Right hindlimb (tissue), 1 donor: ENCODE data around the gene LRRC45.
"Not testable (repeated sequence)": the region's sequence is repeated elsewhere in the genome, so short reads cannot be mapped to it uniquely, and the experiment has no call there.

Source experiments
- DNase-seq: peaks from one replicate; pipeline ENCODE4 v3.0.0-alpha.2; 2018

LRRC45 gene

DNA sequence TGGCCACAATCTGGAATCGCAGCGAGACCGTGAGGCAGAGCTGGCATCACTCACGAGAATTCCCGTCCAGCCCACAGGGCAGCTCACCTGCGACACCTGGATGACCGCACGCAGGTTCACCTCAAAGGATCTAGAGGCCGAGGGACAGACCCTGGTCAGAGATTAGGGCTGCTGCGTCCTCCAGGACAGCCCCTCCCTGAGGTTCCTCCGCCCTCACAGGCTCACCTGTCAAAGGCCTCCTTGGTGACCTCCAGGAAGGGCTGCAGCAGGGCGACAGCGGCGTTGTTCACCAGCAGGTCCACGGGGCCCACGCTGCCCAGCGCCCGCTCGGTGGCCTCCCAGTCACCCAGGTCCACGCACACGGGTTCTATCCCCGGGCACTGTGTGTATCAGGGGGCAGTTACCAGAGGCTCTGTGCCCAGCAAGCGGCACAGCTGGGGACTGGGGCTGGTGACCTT is 13.6 kb downstream of the LRRC45 start:
- no peak for DNase-seq

DNA sequence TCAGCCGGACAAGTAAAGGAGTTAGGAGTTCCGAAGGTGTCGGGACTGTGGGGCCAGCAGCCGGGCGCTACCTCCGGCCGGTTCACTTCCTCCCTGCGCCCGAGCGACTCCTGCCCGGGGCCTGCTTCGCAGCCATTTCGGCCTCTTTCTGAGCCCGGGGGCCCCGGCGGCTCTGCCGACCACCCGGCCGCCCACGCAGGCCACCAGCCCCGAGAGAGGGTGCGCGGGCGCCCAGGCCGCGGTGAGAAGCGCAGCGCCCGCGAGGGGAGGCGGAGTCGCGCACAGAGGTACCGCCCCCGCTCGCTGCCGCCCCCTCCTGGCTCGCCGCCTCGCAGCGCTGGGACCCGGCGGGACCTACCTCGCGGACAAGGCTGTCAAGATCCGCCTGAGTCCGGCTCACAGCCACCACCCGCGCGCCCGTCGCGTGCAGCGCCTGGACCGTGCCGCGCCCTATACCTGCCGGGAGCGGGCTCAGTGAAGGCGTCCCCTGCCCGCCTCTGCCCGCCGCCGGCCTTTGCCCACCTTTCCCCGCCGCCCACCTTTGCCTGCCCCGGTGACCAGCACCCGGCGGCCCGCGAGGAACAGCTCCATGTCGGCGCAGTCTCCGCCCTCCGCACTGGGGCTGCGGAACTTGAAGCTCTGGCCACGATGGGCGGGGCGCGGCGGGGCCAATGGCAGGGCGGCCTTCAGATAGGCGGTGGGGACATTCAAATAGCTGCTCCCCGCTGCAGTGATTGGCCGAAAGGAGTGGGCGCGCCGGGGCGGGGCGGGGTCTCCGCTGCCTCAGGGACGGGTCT is 14.2 kb downstream of the LRRC45 start, which contains the start of gene DCXR:
Gene DCXR, minus strand, starts transcription at position 606 of the 797 bp plus-strand sequence. Its CDS starts 15 bp downstream, at position 591.
- peak; percentile 98 for DNase-seq

DNA sequence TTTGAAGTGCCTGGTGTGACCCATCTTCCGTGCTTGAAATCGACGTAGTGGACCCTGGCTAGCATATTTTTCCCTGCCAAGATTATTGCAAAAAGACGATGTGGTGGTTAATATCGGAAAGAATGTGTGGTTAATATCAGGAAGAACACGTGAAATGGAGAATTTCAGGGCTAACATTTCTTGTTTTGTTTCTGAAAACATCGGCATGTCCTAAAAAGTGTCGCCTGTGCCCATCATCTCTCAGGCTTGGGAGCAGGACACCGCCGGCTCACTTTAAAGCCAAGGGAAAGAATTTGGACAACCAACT is 14.7 kb downstream of the LRRC45 start:
- no peak for DNase-seq

DNA sequence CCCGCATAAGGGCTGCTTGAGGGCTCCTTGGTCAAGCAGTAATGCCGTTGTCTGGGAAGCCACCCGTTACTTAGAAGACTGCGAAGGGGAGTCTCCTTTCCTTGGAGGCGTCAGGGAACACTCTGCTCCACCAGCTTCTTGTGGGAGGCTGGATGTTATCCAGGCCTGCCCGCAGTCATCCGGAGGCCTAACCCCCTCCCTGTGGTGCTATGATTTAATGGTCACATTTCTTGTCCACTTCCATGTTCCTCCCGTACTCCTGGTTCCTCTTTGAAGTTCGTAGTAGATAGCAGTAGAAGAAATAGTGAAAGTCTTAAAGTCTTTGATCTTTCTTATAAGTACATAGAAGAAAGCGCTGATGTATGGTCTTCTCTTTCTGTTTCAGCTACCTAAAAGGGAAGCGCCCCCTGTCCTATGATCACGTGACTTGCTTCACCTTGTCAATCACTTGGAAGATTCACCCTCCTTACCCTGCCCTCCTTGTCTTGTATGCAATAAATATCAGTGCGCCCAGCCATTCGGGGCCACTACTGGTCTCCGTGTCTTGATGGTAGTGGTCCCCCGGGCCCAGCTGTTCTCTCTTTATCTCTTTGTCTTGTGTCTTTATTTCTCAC is 15.8 kb downstream of the LRRC45 start:
- not testable (repeated sequence) for DNase-seq

DNA sequence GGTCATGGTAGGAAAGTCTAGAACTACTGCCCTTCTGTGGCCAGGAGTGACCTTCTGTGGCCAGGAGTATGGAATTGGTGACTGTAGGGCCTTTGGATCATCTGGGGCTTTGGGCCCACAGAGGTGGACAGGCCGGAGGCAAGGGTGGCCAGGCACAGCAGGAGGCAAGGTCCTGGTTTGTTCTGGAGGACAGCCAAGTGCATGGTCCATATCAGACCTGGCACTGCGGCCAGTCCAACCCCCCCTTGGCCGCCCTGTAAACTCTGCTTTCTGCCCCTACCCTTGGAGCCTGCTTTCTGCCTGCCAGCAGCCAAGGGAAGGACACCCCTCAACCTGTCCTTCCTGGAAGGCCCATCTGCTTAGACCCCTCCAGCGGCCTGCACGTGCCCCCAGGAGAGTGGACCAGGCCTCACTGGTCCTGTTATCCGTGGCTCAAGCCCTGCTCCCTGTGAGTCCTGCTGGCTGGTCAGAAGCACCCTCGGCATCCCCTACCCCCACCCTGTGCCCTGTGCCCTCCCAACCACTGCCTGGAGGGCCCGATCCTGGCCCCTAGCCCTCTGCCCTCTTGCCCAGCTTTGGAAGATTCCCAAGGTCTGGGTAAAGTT is 16.7 kb downstream of the LRRC45 start:
- DNase-seq = no peak

DNA sequence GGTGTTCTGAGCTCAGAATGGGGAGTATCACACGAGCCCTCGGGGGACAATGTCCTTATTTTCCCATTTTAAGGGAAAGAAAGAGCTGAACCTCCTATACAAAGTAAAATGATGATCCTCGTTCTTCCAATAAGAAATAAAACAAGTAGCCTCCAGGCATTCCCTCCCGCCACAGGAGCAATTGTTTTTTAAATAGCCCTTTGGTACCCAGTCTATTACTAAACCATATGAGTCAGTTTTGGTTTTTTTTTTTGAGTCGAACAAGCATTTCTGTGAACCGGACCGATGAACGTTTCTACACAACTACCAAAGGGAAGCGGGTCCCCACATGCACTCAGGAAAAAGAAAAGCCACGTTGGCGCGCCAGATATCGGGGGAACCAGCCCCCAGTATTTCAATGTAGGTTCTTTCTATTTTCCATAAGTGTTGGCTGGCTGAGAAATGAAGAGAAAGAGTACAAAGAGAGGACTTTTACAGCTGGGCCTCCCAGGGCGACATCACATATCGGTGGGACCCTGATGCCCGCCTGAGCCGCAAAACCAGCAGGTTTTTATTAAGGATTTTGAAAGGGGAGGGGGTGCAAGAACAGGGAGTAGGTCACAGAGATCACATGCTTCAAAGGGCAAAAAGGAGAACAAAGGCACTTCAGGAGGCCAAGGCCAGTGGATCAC is 18.2 kb downstream of the LRRC45 start:
- no peak for DNase-seq

DNA sequence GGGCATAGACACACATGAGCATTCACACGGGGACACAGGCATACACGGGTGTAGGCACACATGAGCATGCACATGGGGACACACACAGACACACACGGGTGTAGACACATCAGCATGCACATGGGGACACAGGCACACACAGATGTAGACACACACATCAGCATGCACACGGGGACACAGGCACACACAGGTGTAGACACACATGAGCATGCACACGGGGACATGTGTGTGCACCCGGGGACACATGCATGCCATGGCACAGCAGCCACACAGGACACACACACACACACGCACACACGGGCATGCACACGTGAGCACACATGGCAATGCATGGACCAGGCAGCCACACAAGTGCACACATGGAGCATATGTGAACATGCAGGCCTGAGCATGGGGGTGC is 19.5 kb downstream of the LRRC45 start:
- DNase-seq = no peak

DNA sequence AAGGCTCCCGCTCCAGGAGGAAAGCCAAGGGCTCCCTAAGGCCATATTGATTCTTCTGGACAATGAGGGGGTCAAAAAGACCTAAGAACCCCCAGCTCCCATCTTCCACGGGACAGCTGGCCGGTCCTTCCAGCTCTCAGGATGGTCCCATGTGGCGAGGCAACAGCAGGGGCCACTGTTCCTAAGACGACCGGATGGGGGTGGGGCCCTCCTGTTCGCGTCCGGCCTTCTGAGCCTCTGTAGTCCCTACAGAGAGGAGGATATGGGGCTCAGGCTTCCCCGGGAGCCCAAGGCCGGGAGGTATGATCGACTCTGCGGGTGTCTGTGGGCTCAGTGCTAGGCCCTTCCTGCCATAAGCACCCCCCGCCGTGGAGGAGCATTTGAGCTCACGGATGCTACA is 20.4 kb downstream of the LRRC45 start:
- no peak for DNase-seq

DNA sequence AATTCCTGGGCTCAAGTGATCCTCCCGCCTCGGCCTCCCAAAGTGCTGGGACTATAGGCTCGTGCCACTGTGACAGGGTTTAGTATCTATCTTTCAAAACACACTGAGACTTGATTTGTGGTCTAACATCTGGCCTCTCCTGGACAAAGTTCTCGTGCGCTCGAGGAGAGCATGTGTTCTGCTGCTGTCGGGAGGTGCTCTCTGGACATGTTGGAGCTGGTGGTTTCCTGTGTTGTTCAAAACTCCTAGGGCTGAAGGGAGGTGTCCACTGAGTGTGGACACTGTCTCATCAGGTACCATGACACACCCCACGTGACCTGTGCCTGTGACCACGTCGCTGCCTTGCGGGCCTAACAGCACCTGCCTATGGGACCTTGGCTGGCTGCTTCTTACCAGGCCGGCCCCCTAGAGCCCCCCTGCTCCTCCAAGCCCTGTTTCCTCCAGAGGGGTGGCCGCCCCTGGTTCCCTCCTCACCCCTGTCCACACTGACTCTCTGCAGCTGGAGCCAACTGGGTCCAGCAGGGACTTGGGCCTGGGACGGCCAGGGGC is 22.9 kb downstream of the LRRC45 start:
- no peak for DNase-seq

DNA sequence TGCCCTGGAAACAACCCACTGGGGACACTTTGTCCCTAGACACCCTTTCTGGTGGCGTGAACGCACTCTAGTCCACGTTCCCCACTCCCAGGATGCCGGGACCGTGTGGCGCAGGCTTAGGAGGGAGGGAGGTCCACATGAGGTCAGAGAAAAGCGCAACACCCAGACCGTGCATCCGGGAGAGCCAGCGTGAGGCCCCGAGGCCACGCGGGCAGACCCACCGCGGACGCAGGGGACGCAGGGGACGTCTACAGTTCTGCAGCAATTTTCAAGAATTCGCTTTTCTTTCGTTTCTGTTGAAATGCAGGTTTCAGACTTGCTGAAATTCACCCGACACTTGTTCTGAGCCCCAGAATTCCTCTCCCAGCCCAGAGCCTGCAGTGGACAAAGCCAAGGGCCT is 23.8 kb downstream of the LRRC45 start:
- DNase-seq = no peak

DNA sequence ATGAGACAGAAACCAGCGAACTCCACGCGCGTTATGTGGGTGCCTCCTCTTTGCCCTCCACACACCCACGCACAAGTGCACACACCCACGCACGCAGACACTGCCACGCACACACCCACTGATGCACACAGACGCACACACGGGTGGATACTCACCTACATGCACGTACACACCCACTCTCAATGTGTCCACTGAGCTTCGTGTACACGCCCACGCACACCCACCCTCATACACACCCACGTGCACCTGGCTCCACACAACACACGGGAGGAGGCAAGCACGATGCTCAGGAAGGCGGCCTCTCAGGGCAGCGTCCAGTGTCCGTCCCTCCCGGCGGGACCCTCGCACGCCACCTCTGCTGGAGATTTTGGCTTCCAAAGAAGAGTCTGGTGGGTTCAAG is 24.3 kb downstream of the LRRC45 start:
- DNase-seq = no peak

DNA sequence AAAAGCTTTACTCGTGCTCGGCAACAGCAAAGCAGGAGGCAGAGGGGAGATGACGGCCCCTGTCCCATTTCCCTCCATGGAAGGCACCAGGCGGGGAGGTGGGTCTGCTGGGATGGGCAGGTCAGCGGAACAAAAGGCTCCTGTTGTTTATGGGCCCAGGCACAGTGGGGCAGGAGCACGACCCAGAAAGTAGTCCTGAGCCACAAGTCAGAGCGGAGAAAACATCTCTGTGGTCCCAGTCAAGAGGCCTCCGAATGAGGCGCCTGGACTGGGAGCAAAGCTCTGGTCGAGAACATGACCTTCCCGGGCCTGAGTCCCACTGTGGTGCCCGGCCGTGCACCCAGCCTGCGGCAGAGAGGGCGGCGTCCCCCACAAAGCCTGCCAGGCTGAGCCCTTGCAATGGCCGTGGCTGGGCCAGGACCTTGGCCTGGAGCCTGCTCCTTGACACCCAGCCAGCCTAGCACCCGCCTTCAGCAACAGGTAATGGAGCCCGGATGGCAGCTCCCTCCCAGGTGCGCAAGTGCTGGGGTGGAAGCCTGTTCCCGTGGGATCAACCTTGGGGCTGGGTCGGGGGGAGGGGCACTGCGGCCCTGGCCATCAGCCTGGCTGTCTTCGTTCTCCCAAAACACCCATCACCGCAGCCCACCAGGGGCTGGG is 24.9 kb downstream of the LRRC45 start:
- DNase-seq = no peak

DNA sequence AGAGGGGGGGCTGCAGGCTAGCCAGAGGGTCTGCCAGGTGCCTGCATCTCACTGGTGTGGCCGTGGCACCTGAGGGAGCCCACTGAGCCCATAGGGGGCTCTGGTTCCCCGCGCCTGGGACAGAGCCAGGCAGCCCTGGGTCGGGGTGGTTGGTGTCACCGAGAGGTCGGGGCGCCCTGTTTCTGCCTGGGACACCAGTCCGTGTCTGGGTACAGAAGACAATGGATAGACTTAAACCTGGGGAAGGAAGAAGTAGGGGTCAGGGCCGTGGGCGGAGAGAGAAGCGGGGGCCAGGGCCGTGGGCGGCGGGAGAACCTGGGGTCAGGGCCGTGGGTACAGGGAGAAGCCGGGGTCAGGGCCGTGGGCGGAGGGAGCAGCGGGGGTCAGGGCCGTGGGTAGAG is 25.5 kb downstream of the LRRC45 start:
- DNase-seq = no peak

DNA sequence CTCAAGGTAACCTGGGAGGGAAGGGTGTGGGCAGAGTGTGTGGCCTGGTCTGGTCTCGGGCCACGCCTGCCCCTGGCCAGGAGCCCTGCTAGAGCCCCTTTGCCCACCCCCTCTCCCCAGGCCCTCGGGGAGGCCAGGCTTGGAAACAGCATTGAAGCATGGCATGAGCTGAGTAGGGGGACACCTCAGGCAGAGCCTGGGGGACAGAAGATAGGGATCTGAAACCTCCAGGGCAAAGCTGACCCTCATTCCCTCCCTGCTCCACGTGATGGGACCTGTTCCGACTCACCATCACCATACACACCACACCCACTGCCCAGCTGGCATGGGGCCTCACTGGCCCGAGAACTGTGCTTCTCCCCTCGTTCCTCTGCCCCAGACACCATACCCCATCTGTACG is 26.0 kb downstream of the LRRC45 start:
- no peak for DNase-seq

DNA sequence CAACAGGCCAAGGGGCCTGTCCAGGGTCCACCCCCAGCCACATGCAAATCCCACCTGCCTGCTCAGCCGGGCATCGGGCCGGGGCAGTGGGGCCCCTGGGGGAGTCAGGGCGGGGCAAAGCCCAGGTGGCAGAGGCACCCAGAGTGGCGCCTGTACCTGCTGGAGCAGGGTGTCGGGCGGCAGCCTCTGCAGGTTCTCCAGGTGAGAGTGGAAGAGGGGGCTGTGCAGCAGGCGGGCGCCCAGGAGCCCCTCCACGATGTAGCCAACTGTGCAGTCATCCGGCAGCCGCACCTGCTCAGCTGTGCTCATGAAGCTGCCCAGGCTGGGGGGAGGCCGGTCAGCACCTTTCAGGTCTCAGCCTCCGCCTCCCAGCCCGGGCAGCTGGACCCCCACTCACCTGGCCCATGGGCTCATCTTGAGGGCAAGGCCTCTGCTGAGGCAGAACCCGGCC is 26.4 kb downstream of the LRRC45 start:
- no peak for DNase-seq

DNA sequence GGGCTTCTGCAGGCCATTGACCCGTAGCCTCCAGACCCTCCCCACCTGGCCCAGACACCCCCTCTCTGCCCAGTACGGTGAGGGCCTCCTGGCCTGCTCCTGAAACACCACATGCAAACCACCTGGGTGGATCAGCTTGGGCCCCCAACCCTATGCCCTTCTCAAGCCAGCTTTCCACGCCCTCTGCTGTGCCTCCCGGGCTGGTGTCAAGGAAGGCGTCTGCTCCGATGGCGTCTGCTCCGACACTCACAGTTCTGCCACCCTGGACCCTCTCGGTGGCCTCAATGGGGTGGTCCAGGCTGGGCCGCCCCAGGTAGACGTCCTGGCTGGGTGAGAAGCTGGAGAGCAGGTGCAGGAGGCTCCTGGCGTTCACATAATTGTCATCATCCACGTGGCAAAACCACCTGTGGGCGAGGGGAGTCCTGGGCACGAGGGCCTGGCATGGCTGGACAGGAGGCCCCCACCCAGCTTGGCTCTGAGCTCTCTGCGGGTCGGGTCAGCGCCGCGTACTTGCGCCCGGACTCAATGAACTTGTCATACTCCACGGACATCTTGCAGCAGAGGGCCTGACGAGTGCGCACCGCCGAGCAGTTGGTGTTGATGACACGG is 27.2 kb downstream of the LRRC45 start:
- peak; percentile 14 for DNase-seq

DNA sequence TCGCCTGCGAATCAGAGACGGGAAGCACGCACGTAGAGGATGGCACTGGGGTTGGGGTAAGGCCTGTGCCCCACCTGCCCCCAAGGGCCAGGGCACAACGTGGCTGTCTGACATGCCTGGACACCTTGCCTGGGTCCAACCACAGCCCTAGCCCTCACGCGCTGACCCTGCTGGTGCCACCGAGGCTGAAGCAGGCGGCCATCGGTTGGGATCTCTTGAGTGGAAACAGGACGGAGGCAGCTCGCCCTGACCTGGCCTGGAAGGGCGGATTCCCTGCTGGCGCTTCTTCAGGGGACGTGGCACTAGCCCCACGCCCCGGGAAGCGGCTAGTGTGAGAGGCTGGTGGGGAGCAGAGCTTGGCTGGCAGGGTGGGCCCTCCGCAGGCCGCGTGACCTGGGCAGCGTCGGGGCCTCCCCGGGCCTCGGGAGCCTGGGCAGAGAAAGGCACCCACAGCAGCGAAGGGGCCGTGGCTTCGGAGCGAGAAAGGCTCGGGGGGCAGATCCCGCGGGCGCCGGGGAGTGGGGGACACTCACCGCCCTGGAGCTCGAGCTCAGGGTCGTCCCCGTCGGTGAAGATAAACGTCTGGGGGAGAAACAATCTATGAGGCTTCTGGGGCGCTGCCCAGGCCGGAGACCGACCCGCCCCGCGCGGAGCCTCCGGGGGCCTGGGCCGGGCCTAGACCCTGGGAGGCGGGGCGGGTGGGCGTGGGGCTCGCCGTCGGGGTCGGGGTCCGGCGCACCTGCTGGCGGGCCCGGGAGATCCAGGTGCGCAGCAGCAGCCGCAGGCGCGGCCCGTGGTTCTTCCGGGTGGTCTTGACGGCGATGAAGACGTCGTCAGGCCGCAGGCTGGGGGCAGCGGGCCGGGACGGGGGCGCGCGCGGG is 27.9 kb downstream of the LRRC45 start:
- DNase-seq = peak; percentile 38

DNA sequence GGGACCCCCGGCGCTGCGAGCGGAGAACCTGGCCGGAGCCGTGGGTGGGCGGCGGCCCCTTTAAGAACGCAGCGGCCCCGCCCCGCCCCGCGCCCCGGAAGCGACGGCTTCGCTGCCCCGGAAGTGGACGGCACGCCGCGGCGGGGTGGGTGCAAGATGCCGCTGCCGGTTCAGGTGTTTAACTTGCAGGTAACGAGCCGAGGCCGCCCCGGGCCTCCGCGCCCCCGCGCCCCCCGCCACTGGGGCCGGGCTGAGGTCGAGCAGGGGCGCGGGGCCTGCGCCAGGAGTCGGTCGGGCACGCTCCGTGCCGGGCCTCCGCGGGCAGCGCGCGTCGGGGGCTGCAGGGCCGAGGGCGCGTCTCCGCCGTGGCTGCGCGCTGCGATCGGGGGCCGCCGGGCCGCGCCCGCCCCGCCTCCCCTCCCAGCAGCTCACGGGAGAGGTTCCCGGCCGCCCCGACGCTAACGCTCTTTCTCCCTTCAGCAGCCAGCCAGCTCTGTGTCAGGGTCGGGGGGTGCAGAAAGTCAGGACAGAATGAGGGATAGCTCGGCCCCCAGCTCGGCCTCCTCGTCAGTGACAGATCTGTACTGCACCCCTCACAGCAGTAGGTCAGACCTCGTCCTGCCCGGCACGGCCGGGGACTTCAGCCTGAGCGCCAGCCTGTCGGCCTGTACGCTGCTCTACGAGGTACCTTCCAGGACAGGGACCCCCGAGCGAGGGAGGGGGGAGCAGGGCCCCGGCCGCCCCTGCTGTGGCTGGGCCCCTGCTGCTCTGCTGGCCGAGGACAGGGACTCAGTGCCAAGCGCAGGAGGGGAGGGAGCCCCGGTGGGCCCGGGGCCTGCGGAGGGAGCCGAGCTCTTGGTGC is 28.9 kb downstream of the LRRC45 start, which contains the start of the genes GPS1 and RFNG:
Gene GPS1, plus strand, starts transcription at position 123 of the 862 bp plus-strand sequence. Its CDS starts 34 bp downstream, at position 157.
Gene RFNG, minus strand, starts transcription at position 36 of the 862 bp plus-strand sequence. CDS start 45 bp downstream, outside the sequence.
- peak; percentile 83 for DNase-seq

DNA sequence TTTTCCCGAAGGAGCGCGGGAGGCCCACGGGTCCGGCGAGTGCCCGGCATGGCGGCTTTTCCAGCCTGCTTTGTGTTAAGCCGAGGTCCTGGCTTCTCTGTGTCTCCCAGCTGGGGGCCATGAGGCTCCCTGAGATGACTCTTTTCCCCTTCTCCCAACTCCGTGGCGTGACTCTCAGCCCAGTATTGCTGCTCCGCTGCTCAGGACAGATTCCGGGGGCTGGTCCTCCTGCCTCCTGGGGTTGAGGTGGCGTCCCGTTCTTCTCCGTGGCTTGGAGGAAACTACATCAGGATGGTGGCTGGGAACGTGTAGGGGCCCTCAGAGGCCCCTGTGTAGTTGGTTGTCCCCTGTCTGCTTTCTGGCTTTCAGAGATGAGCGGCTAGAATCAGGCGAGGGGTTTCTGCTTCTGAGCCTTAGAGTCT is 29.5 kb downstream of the LRRC45 start:
- DNase-seq = no peak

DNA sequence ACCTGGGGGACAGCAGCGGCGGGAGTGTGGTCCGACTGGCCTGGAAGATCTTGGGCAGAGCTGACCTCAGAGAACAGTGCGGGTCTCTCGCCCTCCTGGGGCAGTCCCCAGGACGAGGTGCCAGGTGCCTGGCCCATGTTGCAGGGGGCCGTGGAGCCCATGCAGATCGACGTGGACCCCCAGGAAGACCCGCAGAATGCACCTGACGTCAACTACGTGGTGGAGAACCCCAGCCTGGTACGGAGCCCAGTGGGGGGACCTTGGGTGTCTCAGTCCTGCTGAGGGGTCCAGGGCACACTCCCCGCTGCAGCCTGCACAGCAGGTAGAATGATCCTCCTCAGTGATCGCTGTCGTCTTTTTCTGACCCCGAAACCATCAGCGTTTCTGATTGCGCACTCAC is 30.0 kb downstream of the LRRC45 start:
- DNase-seq = peak; percentile 16
